Endothelial cell of umbilical vein (primary cell): ENCODE data around the gene KCNMA1. TPM values are rescaled to one million over a fixed set of nuclear protein-coding genes. Genes with fewer than 3 reads are reported as not detected.

Experiments used
- BruUV-seq: library from RNA; stranded (reverse); fragments of 400-500 nt; replicated peaks from 2 replicates; lab custom pipeline; 2021; lab: Mats Ljungman, UMichigan
- CTCF ChIA-PET: fragments of 300-600, 350-600 bp; sonication (Branson Sonifier 250); formaldehyde crosslinking; loops from one replicate; lab custom pipeline; 2021; ENCODE audit warnings: antibody characterized with exemption, inconsistent platforms; lab: Charles Lee
- POLR2A ChIA-PET: fragments of 300-600, 350-600 bp; sonication (Branson Sonifier 250); formaldehyde crosslinking; loops from one replicate; lab custom pipeline; 2021; ENCODE audit warnings: antibody characterized with exemption, inconsistent platforms; lab: Charles Lee
- DNase-seq: peaks from one replicate; pipeline ENCODE4 v3.0.0-alpha.2; 2011; ENCODE audit warnings: low read depth, low spot score
- FAIRE-seq: peaks from 2 replicates; lab custom pipeline; 2011; peaks lifted over from hg19 to GRCh38; lab: Jason Lieb, UNC
- H2AFZ ChIP-seq: 2 replicates; pipeline ENCODE4 v1.6.0; 2012; ENCODE audit warnings: low read depth, low read length, control low read depth, inconsistent platforms
- H3K27ac ChIP-seq: 2 replicates; pipeline ENCODE4 v1.5.1; 2011; ENCODE audit warnings: low read depth, mild to moderate bottlenecking, control low read depth, low read length, moderate library complexity; ENCODE audit not compliant: insufficient read depth
- H3K27me3 ChIP-seq, 2 experiments: 2 replicates each; pipeline versions ENCODE4 v1.6.0 to v1.6.1; 2011; ENCODE audit warnings: low read length in 2 of 2, mixed read lengths in 1 of 2; ENCODE audit not compliant: control insufficient read depth in 2 of 2, insufficient read depth in 2 of 2
- H3K36me3 ChIP-seq, 2 experiments: 2 replicates in 1 of 2; 3 replicates in 1 of 2; pipeline ENCODE4 v1.5.1; 2011; ENCODE audit warnings: low read length in 2 of 2, mild to moderate bottlenecking in 1 of 2, moderate library complexity in 1 of 2; ENCODE audit not compliant: control insufficient read depth in 2 of 2, insufficient read depth in 2 of 2; ENCODE audit errors: extremely low read depth in 1 of 2
- H3K4me1 ChIP-seq: 3 replicates; pipeline ENCODE4 v1.5.1; 2011; ENCODE audit warnings: mild to moderate bottlenecking, low read length; ENCODE audit not compliant: control insufficient read depth, insufficient read depth; ENCODE audit errors: extremely low read depth
- H3K4me2 ChIP-seq: 2 replicates; pipeline ENCODE4 v1.6.1; 2011; ENCODE audit warnings: low read length, control low read depth, mixed read lengths; ENCODE audit not compliant: insufficient read depth
- H3K4me3 ChIP-seq, 3 experiments: fragments of 200-600 bp in 1 of 3; sonication (generic), shearing (Covaris generic) in 1 of 3; replicated peaks in 1 of 3; 2 replicates each; pipeline ENCODE4 v1.5.1; 2011 to 2016; ENCODE audit warnings: control low read depth in 3 of 3, low read length in 3 of 3, mild to moderate bottlenecking in 2 of 3, inconsistent platforms in 1 of 3, low read depth in 1 of 3, moderate library complexity in 1 of 3; ENCODE audit not compliant: insufficient read depth in 1 of 3
- H3K79me2 ChIP-seq: 2 replicates; pipeline ENCODE4 v1.6.0; 2012; ENCODE audit warnings: low read length, inconsistent platforms; ENCODE audit not compliant: control insufficient read depth, insufficient read depth
- H3K9ac ChIP-seq: replicated peaks from 2 replicates; pipeline ENCODE3; 2011; ENCODE audit warnings: low read length, control low read depth; ENCODE audit not compliant: insufficient read depth; ENCODE audit errors: extremely low read depth
- H3K9me1 ChIP-seq: replicated peaks from 3 replicates; pipeline ENCODE4 v1.6.0; 2011; ENCODE audit warnings: mild to moderate bottlenecking, low read length; ENCODE audit not compliant: control insufficient read depth, insufficient read depth; ENCODE audit errors: extremely low read depth
- H3K9me3 ChIP-seq: replicated peaks from 2 replicates; pipeline ENCODE4 v1.5.1; 2012; ENCODE audit warnings: low read length, inconsistent platforms; ENCODE audit not compliant: control insufficient read depth, insufficient read depth
- H4K20me1 ChIP-seq: replicated peaks from 2 replicates; pipeline ENCODE3; 2011; ENCODE audit warnings: mild to moderate bottlenecking, low read length; ENCODE audit not compliant: control insufficient read depth, insufficient read depth; ENCODE audit errors: extremely low read depth
- EZH2 ChIP-seq: IDR thresholded peaks from 2 replicates; pipeline ENCODE4 v1.6.1; 2012; ENCODE audit warnings: borderline replicate concordance, low read depth, mild to moderate bottlenecking, moderate library complexity, low read length, inconsistent platforms; ENCODE audit not compliant: severe bottlenecking
- FOS ChIP-seq: IDR thresholded peaks from 2 replicates; pipeline ENCODE4 v1.6.1; 2011; ENCODE audit warnings: mild to moderate bottlenecking, low read length, moderate library complexity, borderline replicate concordance; ENCODE audit not compliant: insufficient read depth
- JUN ChIP-seq: IDR thresholded peaks from 2 replicates; pipeline ENCODE4 v1.6.1; 2011; ENCODE audit warnings: borderline replicate concordance, low read depth; ENCODE audit not compliant: insufficient read length, insufficient read depth
- dilution Hi-C: fragments of 300-500 bp; cut with MboI; formaldehyde crosslinking; loops from one replicate; pipeline ENCODE4 v1.15.0; 2019; ENCODE audit warnings: low sequenced_read_pairs; ENCODE audit not compliant: extremely low pct_ligation_motif_present
- intact Hi-C: fragments of 100-400 bp; cut with micrococcal nuclease; formaldehyde crosslinking; loops from one replicate; pipeline ENCODE4 v1.10.0; 2022
- polyA plus RNA-seq, 4 experiments: library from polyadenylated mRNA; depleted of rRNA in 3 of 4; stranded (reverse) in 3 of 4; unstranded in 1 of 4; fragments of >200 nt; gene quantifications; 2 replicates each; pipeline versions ENCODE4 v1.2.1 to v1.2.3, GENCODE V29; 2011 to 2012; ENCODE audit warnings: missing spikeins in 1 of 4
- total RNA-seq: library from RNA; stranded (reverse); gene quantifications from 2 replicates; pipeline ENCODE4 v1.2.3, GENCODE V29; 2021

The KCNMA1 gene
- total and polyA plus RNA-seq, 2 donors (not counting 3 experiments of a cell fraction or from before 2014, with no cell fraction given), result 0.10 to 0.82 TPM

DNA sequence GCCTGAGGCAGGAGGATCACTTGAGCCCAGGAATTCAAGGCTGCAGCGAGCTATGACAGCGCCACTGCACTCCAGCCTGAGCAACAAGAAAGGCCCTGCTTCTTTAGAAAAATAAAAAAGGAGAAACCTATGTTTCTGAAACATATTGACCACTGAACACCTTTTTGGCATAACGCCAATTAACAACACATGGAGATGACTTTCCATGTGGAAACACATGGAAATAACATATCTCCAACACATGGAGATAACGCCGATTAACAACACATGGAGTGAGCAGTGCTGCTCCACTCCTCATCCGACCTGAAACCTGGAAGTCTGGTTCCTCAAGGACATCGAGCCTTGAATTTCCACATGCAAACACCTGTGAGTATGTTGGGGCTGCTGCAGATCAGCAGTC, 126.9 kb downstream of the KCNMA1 start:
- H3K4me3 ChIP-seq, result no peak overlapping the region
- TF ChIP-seq JUN (no peak), FOS (no peak), EZH2 (no peak)
- H3K36me3 ChIP-seq, result no peaks in the 10 kb centered on the region
- no peaks in the 10 kb centered on the region for H3K9me3 ChIP-seq
- H3K27ac ChIP-seq, result no peak overlapping the region
- no peaks in the 10 kb centered on the region for H3K27me3 ChIP-seq
- H4K20me1 ChIP-seq, result no peaks in the 10 kb centered on the region
- dilution Hi-C loops (no loop called here), intact Hi-C loops (no loop called here)
- BruUV-seq, result no TSS peak
- ChIA-PET POLR2A (no interaction called here), CTCF (no interaction called here)
- no peak overlapping the region for H2AFZ ChIP-seq
- no peaks in the 10 kb centered on the region for H3K79me2 ChIP-seq
- DNase-seq, result no peak
- no peak for FAIRE-seq
- no peak overlapping the region for H3K4me2 ChIP-seq
- no peaks in the 10 kb centered on the region for H3K4me1 ChIP-seq
- no peak overlapping the region for H3K9ac ChIP-seq
- H3K9me1 ChIP-seq, result no peaks in the 10 kb centered on the region

DNA sequence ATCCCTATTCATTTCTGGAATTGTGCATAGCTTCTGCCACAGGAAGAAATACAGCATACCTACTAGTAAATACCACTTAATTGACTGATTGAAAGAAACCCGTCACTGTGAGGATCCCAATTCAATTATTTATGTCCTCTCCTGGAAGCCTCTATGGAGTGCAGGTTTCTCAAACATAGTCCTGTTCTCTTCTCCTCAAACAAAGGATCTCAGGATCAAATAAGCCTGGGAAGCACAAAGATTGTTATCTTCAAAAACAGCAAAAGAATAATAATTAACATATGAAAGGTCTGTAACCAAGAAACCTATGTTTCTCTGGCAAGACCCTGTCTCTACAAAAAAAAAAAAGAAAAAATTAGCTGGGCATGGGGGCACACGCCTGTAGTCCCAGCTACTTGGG, 127.3 kb downstream of the KCNMA1 start:
- H3K9me3 ChIP-seq, result no peaks in the 10 kb centered on the region
- H3K27me3 ChIP-seq, result no peaks in the 10 kb centered on the region
- intact Hi-C loops (no loop called here), dilution Hi-C loops (no loop called here)
- DNase-seq, result no peak
- FAIRE-seq, result no peak
- H2AFZ ChIP-seq, result no peak overlapping the region
- ChIA-PET POLR2A (no interaction called here), CTCF (no interaction called here)
- BruUV-seq, result no TSS peak
- no peak overlapping the region for H3K4me3 ChIP-seq
- no peaks in the 10 kb centered on the region for H4K20me1 ChIP-seq
- no peaks in the 10 kb centered on the region for H3K36me3 ChIP-seq
- no peaks in the 10 kb centered on the region for H3K9me1 ChIP-seq
- no peak overlapping the region for H3K9ac ChIP-seq
- H3K27ac ChIP-seq, result no peak overlapping the region
- no peaks in the 10 kb centered on the region for H3K79me2 ChIP-seq
- H3K4me1 ChIP-seq, result no peaks in the 10 kb centered on the region
- H3K4me2 ChIP-seq, result no peak overlapping the region
- TF ChIP-seq JUN, result no peak
- TF ChIP-seq FOS, result no peak
